Heart left ventricle (tissue), 13 donors: ENCODE measurements around the gene KRT86.

Experiments used
- CTCF ChIP-seq, 12 donors: fragments of 200-600 bp; sonication (generic) in 4 of 12; IDR thresholded peaks; one replicate each; pipeline versions ENCODE4 v1.5.0 to v1.8.0; 2018 to 2022; ENCODE audit warnings: antibody characterized with exemption in 12 of 12, mild to moderate bottlenecking in 5 of 12
- POLR2A ChIP-seq, 2 donors: fragments of 450-650 bp; IDR thresholded peaks; one replicate each; pipeline ENCODE4 v1.6.1; 2017; ENCODE audit warnings: antibody characterized with exemption in 2 of 2, mild to moderate bottlenecking in 2 of 2, moderate library complexity in 2 of 2
- donor health status: ischemic (EF 13 %, LVEDD 7.1; RV severe dilation, severe dysfunction).
- donor health status: DM: no; HTN: yes; CAD: no.
- donor health status: DM: no; HTN: no; CAD: no.
- donor health status: ischemic (EF 25% LVEDD 6.9; RV normal size, moderate dysfunction).
- donor health status: ischemic (EF 25% LVEDD 5.7; RV mildly dilated, moderate dysfunction).
- donor health status: ischemic (EF 35%, LVEDD 5.7; RV mildly dilated, moderate dysfunction).
- donor health status: nonischemic (EF 11% LVEDD 7.7; RV severe dilation, severe dysfunction).
- donor health status: DM: yes; HTN: yes; CAD: no.
- donor health status: PGD.
- donor health status: ischemic (EF 29% LVEDD 5.4; RV normal size, mild dysfunction).
- donor health status: nonischemic (EF 23%, LVEDD 6.1; RV moderate dilation, normal function).

GRCh38 chr12:52227606-52228166 is 46.8 kb upstream of the KRT86 start:
- no peak for TF ChIP-seq CTCF (IDR thresholded peaks at IDR 0.05)
- TF ChIP-seq POLR2A (IDR thresholded peaks at IDR 0.05) = no peak
